ENCODE measurements around the gene MOB3A.

The MOB3A gene

GRCh38 chr19:2096034-2096479 lies at the start of gene MOB3A:
TSS of gene MOB3A (minus strand) at chr19:2096326. CDS start at chr19:2078560, 17,766 bp downstream.
- peak; percentile 50 for TF ChIP-seq CTCF (IDR thresholded peaks at IDR 0.05; ENCODE audit: low read length)
- TF ChIP-seq EZH2 (optimal IDR thresholded peaks at IDR 0.05; ENCODE audit: low read depth, low read length) = no peak
- no peak for TF ChIP-seq EZH2phosphoT487 (IDR thresholded peaks at IDR 0.05; ENCODE audit: low read length)
- H3K27me3 ChIP-seq (replicated peaks; ENCODE audit: insufficient read depth, low read length) = no peaks in the 10 kb centered on the region
- H3K27ac ChIP-seq (ENCODE audit: low read length) = peak within 1 kb of the TSS; percentile 92
- no peaks in the 10 kb centered on the region for H3K9me2 ChIP-seq (replicated peaks; ENCODE audit: insufficient read depth, low read length)
- peak within 1 kb of the TSS; percentile 89 for H3K9ac ChIP-seq (ENCODE audit: low read length)
- H3K9me3 ChIP-seq (replicated peaks; ENCODE audit: insufficient read depth, low read length) = no peaks in the 10 kb centered on the region
- peak; percentile 92 for DNase-seq
- peak within 1 kb of the TSS; percentile 70 for H2AFZ ChIP-seq (ENCODE audit: low read length)
- H3F3A ChIP-seq (ENCODE audit: insufficient read depth, low read length) = peaks cover 30% of the 10 kb centered on the region
- no peaks in the 10 kb centered on the region for H4K20me1 ChIP-seq (ENCODE audit: insufficient read depth, low read length)
- peak within 1 kb of the TSS; percentile 86 for H3K4me2 ChIP-seq (ENCODE audit: low read depth, low read length)
- 0 out of 2 replicates have a peak, but pooled peaks cover 4% of the 10 kb centered on the region for H3K36me3 ChIP-seq (replicated peaks; ENCODE audit: insufficient read depth, low read length)
- H3K79me2 ChIP-seq (ENCODE audit: low read length) = peaks cover 61% of the 10 kb centered on the region
- peaks cover 23% of the 10 kb centered on the region for H3K4me1 ChIP-seq (ENCODE audit: low read length)
- H3K4me3 ChIP-seq (ENCODE audit: low read length) = peak within 1 kb of the TSS; percentile 80

GRCh38 chr19:2145831-2146241 lies 49.7 kb upstream of the MOB3A start:
- Histone ChIP-seq H3K9me2 (replicated peaks; ENCODE audit: insufficient read depth, low read length) (no peaks in the 10 kb centered on the region), H2AFZ (ENCODE audit: low read length) (no peak overlapping the region), H3K36me3 (replicated peaks; ENCODE audit: insufficient read depth, low read length) (no peaks in the 10 kb centered on the region), H3K27me3 (replicated peaks; ENCODE audit: insufficient read depth, low read length) (no peaks in the 10 kb centered on the region), H4K20me1 (ENCODE audit: insufficient read depth, low read length) (peaks cover 30% of the 10 kb centered on the region), H3K27ac (ENCODE audit: low read length) (no peak overlapping the region), H3K4me3 (ENCODE audit: low read length) (no peak overlapping the region), H3K4me1 (ENCODE audit: low read length) (peaks cover 11% of the 10 kb centered on the region), H3K79me2 (ENCODE audit: low read length) (peaks cover 98% of the 10 kb centered on the region), H3F3A (ENCODE audit: insufficient read depth, low read length) (no peaks in the 10 kb centered on the region), H3K4me2 (ENCODE audit: low read depth, low read length) (no peak overlapping the region), H3K9me3 (replicated peaks; ENCODE audit: insufficient read depth, low read length) (no peaks in the 10 kb centered on the region), H3K9ac (ENCODE audit: low read length) (no peak overlapping the region)
- no peak for TF ChIP-seq EZH2 (optimal IDR thresholded peaks at IDR 0.05; ENCODE audit: low read depth, low read length)
- no peak for TF ChIP-seq EZH2phosphoT487 (IDR thresholded peaks at IDR 0.05; ENCODE audit: low read length)
- TF ChIP-seq CTCF (IDR thresholded peaks at IDR 0.05; ENCODE audit: low read length) = no peak
- DNase-seq = no peak

GRCh38 chr19:2144190-2144589 lies 48.1 kb upstream of the MOB3A start:
- peaks cover 98% of the 10 kb centered on the region for H3K79me2 ChIP-seq (ENCODE audit: low read length)
- no peaks in the 10 kb centered on the region for H3K27me3 ChIP-seq (replicated peaks; ENCODE audit: insufficient read depth, low read length)
- H2AFZ ChIP-seq (ENCODE audit: low read length) = no peak overlapping the region
- H3K4me2 ChIP-seq (ENCODE audit: low read depth, low read length) = no peak overlapping the region
- H3K4me3 ChIP-seq (ENCODE audit: low read length) = no peak overlapping the region
- H3K9me3 ChIP-seq (replicated peaks; ENCODE audit: insufficient read depth, low read length) = no peaks in the 10 kb centered on the region
- no peaks in the 10 kb centered on the region for H3K9me2 ChIP-seq (replicated peaks; ENCODE audit: insufficient read depth, low read length)
- TF ChIP-seq EZH2 (optimal IDR thresholded peaks at IDR 0.05; ENCODE audit: low read depth, low read length) (no peak), CTCF (IDR thresholded peaks at IDR 0.05; ENCODE audit: low read length) (no peak), EZH2phosphoT487 (IDR thresholded peaks at IDR 0.05; ENCODE audit: low read length) (no peak)
- no peak overlapping the region for H3K27ac ChIP-seq (ENCODE audit: low read length)
- H3K36me3 ChIP-seq (replicated peaks; ENCODE audit: insufficient read depth, low read length) = no peaks in the 10 kb centered on the region
- H4K20me1 ChIP-seq (ENCODE audit: insufficient read depth, low read length) = peaks cover 30% of the 10 kb centered on the region
- DNase-seq = no peak
- H3F3A ChIP-seq (ENCODE audit: insufficient read depth, low read length) = no peaks in the 10 kb centered on the region
- no peaks in the 10 kb centered on the region for H3K4me1 ChIP-seq (ENCODE audit: low read length)
- no peak overlapping the region for H3K9ac ChIP-seq (ENCODE audit: low read length)
